K562 (cell line): ENCODE data around the gene SMIM10L2A. TPM values are rescaled to one million over a fixed set of nuclear protein-coding genes. Genes with fewer than 3 reads are reported as not detected.

ENCODE experiments used
- ATAC-seq: fragments of 200-7000 bp; cut with Tn5 transposase; 3 replicates; pipeline ENCODE4 v1.9.1; 2020; ENCODE audit warnings: moderate library complexity
- BruUV-seq: library from RNA; stranded (reverse); fragments of 400-500 nt; replicated peaks from 2 replicates; lab custom pipeline; 2021; lab: Mats Ljungman, UMichigan
- CTCF ChIA-PET: fragments of 300-600 bp; formaldehyde crosslinking; extraction: SDS; loops from one replicate; lab custom pipeline; 2021; ENCODE audit warnings: low intra/inter-chr PET ratio; lab: Yijun Ruan, JAX
- POLR2A ChIA-PET: fragments of 300-600, 350-650 bp; sonication (Branson Sonifier 250); formaldehyde crosslinking; extraction: SDS; loops from one replicate; lab custom pipeline; 2021; ENCODE audit warnings: antibody characterized with exemption, inconsistent platforms; lab: Yijun Ruan, JAX
- DNase-seq, 4 experiments: peaks; one replicate each; pipeline versions ENCODE4 v3.0.0 to v3.0.0-alpha.2; 2011 to 2018; ENCODE audit warnings: low spot score in 3 of 4, mixed read lengths in 3 of 4; ENCODE audit errors: extremely low read depth in 1 of 4
- FAIRE-seq: peaks from 2 replicates; lab custom pipeline; 2011; peaks lifted over from hg19 to GRCh38; lab: Jason Lieb, UNC
- H2AFZ ChIP-seq: 2 replicates; pipeline ENCODE4 v1.6.0; 2011; ENCODE audit warnings: low read depth, low read length, control low read depth, inconsistent platforms
- H3K27ac ChIP-seq: fragments of 200-600 bp; 3 replicates; pipeline ENCODE4 v1.8.0; 2011; ENCODE audit warnings: low read depth, mild to moderate bottlenecking, control low read depth, inconsistent platforms, low read length, moderate library complexity, mixed read lengths; ENCODE audit errors: extremely low read depth
- H3K27me3 ChIP-seq, 2 experiments: fragments of 300-600 bp in 1 of 2; 2 replicates in 1 of 2; 3 replicates in 1 of 2; pipeline versions ENCODE4 v1.6.0 to v1.8.0; 2011; ENCODE audit warnings: inconsistent platforms in 2 of 2, low read length in 2 of 2, mild to moderate bottlenecking in 1 of 2, mixed read lengths in 1 of 2, moderate library complexity in 1 of 2; ENCODE audit not compliant: control insufficient read depth in 2 of 2, insufficient read depth in 2 of 2
- H3K36me3 ChIP-seq: fragments of 300-600 bp; 3 replicates; pipeline ENCODE4 v1.8.0; 2011; ENCODE audit warnings: mild to moderate bottlenecking, low read length, inconsistent platforms; ENCODE audit not compliant: control insufficient read depth, insufficient read depth
- H3K4me1 ChIP-seq, 2 experiments: fragments of 200-600 bp in 1 of 2; replicated peaks in 1 of 2; 2 replicates in 1 of 2; 3 replicates in 1 of 2; pipeline versions ENCODE4 v1.5.1 to v1.8.0; 2011; ENCODE audit warnings: inconsistent platforms in 2 of 2, low read length in 2 of 2, mild to moderate bottlenecking in 1 of 2, mixed read lengths in 1 of 2, moderate library complexity in 1 of 2; ENCODE audit not compliant: control insufficient read depth in 2 of 2, insufficient read depth in 2 of 2
- H3K4me2 ChIP-seq: 2 replicates; pipeline ENCODE4 v1.6.1; 2011; ENCODE audit warnings: low read length, control low read depth, inconsistent platforms, mixed read lengths; ENCODE audit not compliant: insufficient read depth
- H3K4me3 ChIP-seq: fragments of 200-600 bp; sonication (generic), shearing (Covaris generic); 2 replicates; pipeline ENCODE4 v1.5.1; 2016; ENCODE audit warnings: control low read depth, inconsistent platforms
- H3K79me2 ChIP-seq: fragments of 200-600 bp; 3 replicates; pipeline ENCODE4 v1.8.0; 2011; ENCODE audit warnings: low read length, inconsistent platforms; ENCODE audit not compliant: control insufficient read depth, insufficient read depth
- H3K9ac ChIP-seq, 2 experiments: 2 replicates each; pipeline versions ENCODE4 v1.6.0 to v1.6.1; 2011; ENCODE audit warnings: low read depth in 2 of 2, low read length in 2 of 2, control low read depth in 1 of 2, inconsistent platforms in 1 of 2, mild to moderate bottlenecking in 1 of 2, mixed read lengths in 1 of 2; ENCODE audit not compliant: insufficient read depth in 1 of 2
- H3K9me1 ChIP-seq: one replicate; pipeline ENCODE4 v1.6.0; 2011; ENCODE audit warnings: inconsistent platforms, mild to moderate bottlenecking, low read length, moderate library complexity; ENCODE audit not compliant: control insufficient read depth, insufficient read depth
- H3K9me3 ChIP-seq: replicated peaks from 2 replicates; pipeline ENCODE4 v1.5.1; 2011; ENCODE audit warnings: low read depth, low read length, inconsistent platforms; ENCODE audit not compliant: control insufficient read depth, insufficient read depth
- H4K20me1 ChIP-seq: replicated peaks from 2 replicates; pipeline ENCODE4 v1.6.1; 2011; ENCODE audit warnings: low read length, inconsistent platforms, mixed read lengths; ENCODE audit not compliant: control insufficient read depth, insufficient read depth
- CCAR2 ChIP-seq: fragments of 200-400 bp; formaldehyde crosslinking; IDR thresholded peaks from 2 replicates; pipeline ENCODE4 v1.6.1; 2017; ENCODE audit warnings: mild to moderate bottlenecking, low read depth, low read length
- DNMT1 ChIP-seq: fragments of 450-650 bp; IDR thresholded peaks from 2 replicates; pipeline ENCODE4 v1.6.1; 2016; ENCODE audit warnings: antibody characterized with exemption, mild to moderate bottlenecking
- GABPB2 ChIP-seq: fragments of 250-450 bp; sonication (Bioruptor Pico); conservative IDR thresholded peaks from 2 replicates; pipeline ENCODE4 v1.5.1; 2021; ENCODE audit warnings: mild to moderate bottlenecking
- NEUROD1 ChIP-seq: fragments of 150-350 bp; IDR thresholded peaks from 2 replicates; pipeline ENCODE4 v1.6.1; 2014; ENCODE audit warnings: borderline replicate concordance, low read length, low read depth; ENCODE audit not compliant: partially characterized antibody
- NR4A1 ChIP-seq, 2 experiments: fragments of 250-450 bp in 1 of 2; fragments of 450-650 bp in 1 of 2; sonication (Bioruptor Pico) in 1 of 2; IDR thresholded peaks; 2 replicates each; pipeline versions ENCODE4 v1.4.0 to v1.6.1; 2016 to 2020; ENCODE audit warnings: mild to moderate bottlenecking in 2 of 2, missing compliant biosample characterization in 1 of 2, missing genetic modification characterization in 1 of 2, moderate library complexity in 1 of 2
- PPARD ChIP-seq: fragments of 250-450 bp; sonication (Bioruptor Pico); IDR thresholded peaks from 2 replicates; pipeline ENCODE4 v1.8.0; 2022; ENCODE audit warnings: inconsistent platforms, mild to moderate bottlenecking, moderate library complexity
- PURB ChIP-seq: sonication (generic); formaldehyde crosslinking; IDR thresholded peaks from 2 replicates; pipeline ENCODE4 v1.9.0; 2021; ENCODE audit warnings: low read depth, mild to moderate bottlenecking, missing genetic modification reagents
- TCF15 ChIP-seq: fragments of 250-450 bp; sonication (Bioruptor Pico); IDR thresholded peaks from 2 replicates; pipeline ENCODE4 v1.8.0; 2022; ENCODE audit warnings: moderate library complexity, mild to moderate bottlenecking, inconsistent platforms
- TEAD4 ChIP-seq, 2 experiments: sonication (generic) in 1 of 2; formaldehyde crosslinking in 1 of 2; IDR thresholded peaks; 2 replicates each; pipeline versions ENCODE4 v1.6.1 to v1.8.0; 2012 to 2022; ENCODE audit warnings: borderline replicate concordance in 1 of 2, inconsistent platforms in 1 of 2, low read length in 1 of 2, mild to moderate bottlenecking in 1 of 2, missing genetic modification reagents in 1 of 2
- ZNF445 ChIP-seq: fragments of 250-450 bp; sonication (Bioruptor Pico); IDR thresholded peaks from 2 replicates; pipeline ENCODE4 v1.4.0; 2020; ENCODE audit warnings: low read depth, mild to moderate bottlenecking, moderate library complexity
- WGBS: fragments of 100-300 bp; shearing (Covaris generic); methylation state at CpG from one replicate; pipeline ENCODE4 v1.1.6; 2016; ENCODE audit warnings: low coverage, mixed read lengths; ENCODE audit not compliant: insufficient coverage; ENCODE audit errors: missing lambda C conversion rate; 5-methylcytosine and 5-hydroxymethylcytosine counted together
- in situ Hi-C: fragments of 300-500 bp; cut with MboI; formaldehyde crosslinking; loops from 4 replicates; pipeline ENCODE4 v1.15.0; 2018; ENCODE audit warnings: inconsistent platforms, mixed read lengths
- intact Hi-C: fragments of 100-400 bp; cut with micrococcal nuclease; formaldehyde crosslinking; loops from 2 replicates; pipeline ENCODE4 v1.14.2; 2022
- polyA plus RNA-seq, 8 experiments: library from polyadenylated mRNA; depleted of rRNA in 4 of 8; stranded (reverse) in 5 of 8; unstranded in 3 of 8; fragments of >200 nt; fragmentation: Nextera tagmentation in 2 of 8; fragmentation: Illumina TruSeq in 1 of 8; extraction: Ambion mirVana in 2 of 8; extraction: Trizol in 1 of 8; gene quantifications; 2 replicates each; pipeline versions ENCODE4 v1.2.1 to v1.2.3, GENCODE V29; 2011 to 2014; ENCODE audit warnings: inconsistent platforms in 1 of 8, missing spikeins in 1 of 8
- total RNA-seq, 7 experiments: library from RNA; depleted of rRNA in 6 of 7; stranded (reverse); fragments of >200 nt in 6 of 7; fragmentation: Illumina TruSeq in 2 of 7; extraction: Trizol in 2 of 7; gene quantifications; 2 replicates each; pipeline versions ENCODE4 v1.2.1 to v1.2.3, GENCODE V29; 2011 to 2021; ENCODE audit warnings: low replicate concordance in 1 of 7
- TF ChIP-seq, protein P1 (sequence below): fragments of 450-650 bp; formaldehyde crosslinking; IDR thresholded peaks from 2 replicates; pipeline ENCODE4 v1.4.0; 2020; ENCODE audit warnings: mild to moderate bottlenecking, moderate library complexity
- TF ChIP-seq, protein P2 (sequence below): fragments of 250-450 bp; sonication (Bioruptor Pico); IDR thresholded peaks from 2 replicates; pipeline ENCODE4 v1.8.0; 2022; ENCODE audit warnings: moderate library complexity, mild to moderate bottlenecking, inconsistent platforms

Gene SMIM10L2A
- total and polyA plus RNA-seq, 9 of the 15 experiments (the other 6 are each of a cell fraction or from before 2014, with no cell fraction given), result 0.03 to 0.14 (median 0.09) TPM; not detected in 2

- TF ChIP-seq NR4A1 (CRISPR knock-in tag; IDR thresholded peaks at IDR 0.05) (no peak), NR4A1 (tag; IDR thresholded peaks at IDR 0.05) (no peak), CCAR2 (no peak)
Observed at GRCh38 chrX:135435139-135435922, 13.6 kb downstream of the SMIM10L2A start (continued).

DNA sequence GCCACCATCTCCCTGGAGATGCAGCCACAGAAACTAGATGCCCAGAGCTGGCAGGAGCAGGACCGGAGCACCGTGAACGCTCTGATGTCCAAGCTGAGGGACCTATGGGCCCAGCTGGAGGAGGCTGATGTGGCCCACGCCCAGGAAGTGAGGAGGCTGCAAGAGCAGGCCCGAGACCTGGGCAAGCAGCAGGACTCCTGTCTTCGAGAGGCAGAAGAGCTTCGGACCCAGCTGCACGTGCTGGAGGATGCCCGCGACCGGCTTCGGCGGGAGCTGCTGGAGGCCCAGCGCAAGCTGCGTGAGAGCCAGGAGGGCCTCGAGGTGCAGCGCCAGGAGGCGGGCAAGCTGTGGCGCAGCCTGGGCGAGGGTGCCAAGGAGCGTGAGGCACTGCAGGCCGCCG, 14.2 kb downstream of the SMIM10L2A start:
- no peak for ATAC-seq
- WGBS, result 1% methylated on average over 18 of the region's 23 CpGs
- Histone ChIP-seq H3K36me3 (no peaks in the 10 kb centered on the region), H3K9me1 (no peaks in the 10 kb centered on the region), H4K20me1 (no peaks in the 10 kb centered on the region), H2AFZ (no peak overlapping the region), H3K9ac (no peak overlapping the region), H3K27me3 (peaks cover 6 to 61% of the 10 kb centered on the region in 2 experiments; a peak in 3 of 5 replicates), H3K4me2 (no peak overlapping the region), H3K9me3 (no peaks in the 10 kb centered on the region), H3K4me1 (peaks cover 0 to 28% of the 10 kb centered on the region in 2 experiments; a peak in 1 of 5 replicates), H3K4me3 (no peak overlapping the region), H3K27ac (no peak overlapping the region), H3K79me2 (no peaks in the 10 kb centered on the region)
- intact Hi-C loops (no loop called here), in situ Hi-C loops (no loop called here)
- POLR2A ChIA-PET, result interaction anchor here (0.6 kb wide), 1 partner anchor 39 kb away, joined by 3 read pairs; no protein-coding TSS in a partner anchor
- no peak for DNase-seq
- TF ChIP-seq PURB (CRISPR knock-in tag) (no peak), GABPB2 (CRISPR knock-in tag) (no peak), ZNF445 (CRISPR knock-in tag) (no peak), PPARD (CRISPR knock-in tag) (no peak), DNMT1 (no peak), TEAD4 (IDR thresholded peaks at IDR 0.05; ENCODE audit: low read length) (no peak), TEAD4 (CRISPR knock-in tag; IDR thresholded peaks at IDR 0.05; ENCODE audit: borderline replicate concordance) (no peak), NEUROD1 (no peak), TCF15 (CRISPR knock-in tag) (no peak)
- TF ChIP-seq, protein P1, sequence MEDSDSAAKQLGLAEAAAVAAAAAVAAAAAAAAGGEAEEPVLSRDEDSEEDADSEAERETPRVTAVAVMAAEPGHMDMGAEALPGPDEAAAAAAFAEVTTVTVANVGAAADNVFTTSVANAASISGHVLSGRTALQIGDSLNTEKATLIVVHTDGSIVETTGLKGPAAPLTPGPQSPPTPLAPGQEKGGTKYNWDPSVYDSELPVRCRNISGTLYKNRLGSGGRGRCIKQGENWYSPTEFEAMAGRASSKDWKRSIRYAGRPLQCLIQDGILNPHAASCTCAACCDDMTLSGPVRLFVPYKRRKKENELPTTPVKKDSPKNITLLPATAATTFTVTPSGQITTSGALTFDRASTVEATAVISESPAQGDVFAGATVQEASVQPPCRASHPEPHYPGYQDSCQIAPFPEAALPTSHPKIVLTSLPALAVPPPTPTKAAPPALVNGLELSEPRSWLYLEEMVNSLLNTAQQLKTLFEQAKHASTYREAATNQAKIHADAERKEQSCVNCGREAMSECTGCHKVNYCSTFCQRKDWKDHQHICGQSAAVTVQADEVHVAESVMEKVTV (CRISPR knock-in tag), result no peak
- TF ChIP-seq, protein P2, sequence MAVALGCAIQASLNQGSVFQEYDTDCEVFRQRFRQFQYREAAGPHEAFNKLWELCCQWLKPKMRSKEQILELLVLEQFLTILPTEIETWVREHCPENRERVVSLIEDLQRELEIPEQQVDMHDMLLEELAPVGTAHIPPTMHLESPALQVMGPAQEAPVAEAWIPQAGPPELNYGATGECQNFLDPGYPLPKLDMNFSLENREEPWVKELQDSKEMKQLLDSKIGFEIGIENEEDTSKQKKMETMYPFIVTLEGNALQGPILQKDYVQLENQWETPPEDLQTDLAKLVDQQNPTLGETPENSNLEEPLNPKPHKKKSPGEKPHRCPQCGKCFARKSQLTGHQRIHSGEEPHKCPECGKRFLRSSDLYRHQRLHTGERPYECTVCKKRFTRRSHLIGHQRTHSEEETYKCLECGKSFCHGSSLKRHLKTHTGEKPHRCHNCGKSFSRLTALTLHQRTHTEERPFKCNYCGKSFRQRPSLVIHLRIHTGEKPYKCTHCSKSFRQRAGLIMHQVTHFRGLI (CRISPR knock-in tag), result no peak
- no peak for FAIRE-seq
- CTCF ChIA-PET, result no interaction called here
- no TSS peak for BruUV-seq
